Activated T-cell treated with anti-CD3 and anti-CD28 coated beads, Interleukin-2, amount 50 U/mL, for 72 hours (primary cell): Measurements from ENCODE around the gene SPINK8. TPM values are rescaled to one million over a fixed set of nuclear protein-coding genes. Genes with fewer than 3 reads are reported as not detected.

Source experiments
- ATAC-seq, 2 donors: fragments of 150-1000 bp; cut with Tn5 transposase; replicated peaks in 1 of 2; 2 replicates each; pipeline ENCODE4 v1.10.0; 2021; ENCODE audit warnings: moderate library complexity in 2 of 2, mild to moderate bottlenecking in 1 of 2
- DNase-seq, 2 donors: peaks; one replicate each; pipeline ENCODE4 v3.0.0; 2021 to 2022; ENCODE audit warnings: mixed read lengths in 1 of 2
- H3K27ac Mint-ChIP-seq: one replicate; pipeline ENCODE4 v1.8.0; 2022; ENCODE audit warnings: mild to moderate bottlenecking, moderate library complexity, mixed read lengths
- H3K27me3 Mint-ChIP-seq: one replicate; pipeline ENCODE4 v1.8.0; 2022; ENCODE audit warnings: low read depth, mixed read lengths
- H3K36me3 Mint-ChIP-seq, 2 donors: one replicate each; pipeline ENCODE4 v1.8.0; 2022; ENCODE audit warnings: mixed read lengths in 2 of 2, mild to moderate bottlenecking in 1 of 2; ENCODE audit not compliant: insufficient read depth in 2 of 2
- H3K4me1 Mint-ChIP-seq: one replicate; pipeline ENCODE4 v1.8.0; 2022; ENCODE audit warnings: low read depth, mixed read lengths
- H3K4me3 Mint-ChIP-seq, 2 donors: one replicate each; pipeline ENCODE4 v1.8.0; 2022; ENCODE audit warnings: mild to moderate bottlenecking in 2 of 2, mixed read lengths in 2 of 2, moderate library complexity in 2 of 2
- H3K9me3 Mint-ChIP-seq, 2 donors: one replicate each; pipeline ENCODE4 v1.8.0; 2022; ENCODE audit warnings: mixed read lengths in 2 of 2
- total RNA-seq, 2 donors: library from RNA; stranded (reverse); gene quantifications; one replicate each; pipeline ENCODE4 v1.2.3, GENCODE V29; 2022

Gene SPINK8
- total RNA-seq, 2 donors from 2014 or later: not detected

- H3K27me3 Mint-ChIP-seq: peaks cover 22% of the 10 kb centered on the region
- no peak overlapping the region for H3K4me3 Mint-ChIP-seq
- peaks cover 14% of the 10 kb centered on the region for H3K4me1 Mint-ChIP-seq
- no peak overlapping the region for H3K27ac Mint-ChIP-seq
- no peak for ATAC-seq
- no peaks in the 10 kb centered on the region for H3K9me3 Mint-ChIP-seq
- H3K36me3 Mint-ChIP-seq: peaks cover 0 to 2% of the 10 kb centered on the region in 2 donors
- no peak for DNase-seq
Observed at GRCh38 chr3:48306290-48306689, 27.2 kb downstream of the SPINK8 start.

GRCh38 chr3:48305396-48305795, 28.1 kb downstream of the SPINK8 start:
- no peak overlapping the region for H3K4me3 Mint-ChIP-seq
- H3K9me3 Mint-ChIP-seq: no peaks in the 10 kb centered on the region
- H3K27ac Mint-ChIP-seq: no peak overlapping the region
- H3K4me1 Mint-ChIP-seq: peaks cover 16% of the 10 kb centered on the region
- DNase-seq (no peak), ATAC-seq (no peak)
- peaks cover 0 to 2% of the 10 kb centered on the region in 2 donors for H3K36me3 Mint-ChIP-seq
- peaks cover 22% of the 10 kb centered on the region for H3K27me3 Mint-ChIP-seq

- Mint-ChIP-seq H3K36me3 (peaks cover 0 to 7% of the 10 kb centered on the region in 2 donors), H3K4me1 (peaks cover 34% of the 10 kb centered on the region), H3K27ac (peak overlapping the region; percentile 51), H3K27me3 (peaks cover 10% of the 10 kb centered on the region), H3K4me3 (peak overlapping the region; percentile 88 to 97), H3K9me3 (no peaks in the 10 kb centered on the region)
- ATAC-seq (no peak), DNase-seq (no peak)
Observed at GRCh38 chr3:48303021-48303420, 30.4 kb downstream of the SPINK8 start.

- Mint-ChIP-seq H3K4me1 (peaks cover 34% of the 10 kb centered on the region), H3K4me3 (peak overlapping the region; percentile 88 to 97), H3K9me3 (no peaks in the 10 kb centered on the region), H3K27ac (peak overlapping the region; percentile 56), H3K36me3 (peaks cover 1 to 10% of the 10 kb centered on the region in 2 donors), H3K27me3 (peaks cover 2% of the 10 kb centered on the region)
- DNase-seq (no peak), ATAC-seq (peak; percentile 3 to 13)
Observed at GRCh38 chr3:48301800-48302166, 31.7 kb downstream of the SPINK8 start.

- Mint-ChIP-seq H3K9me3 (no peaks in the 10 kb centered on the region), H3K4me3 (peak within 1 kb of the TSS; percentile 88 to 97), H3K36me3 (peaks cover 3 to 16% of the 10 kb centered on the region in 2 donors), H3K27me3 (no peaks in the 10 kb centered on the region), H3K4me1 (peaks cover 34% of the 10 kb centered on the region), H3K27ac (peak within 1 kb of the TSS; percentile 98)
- ATAC-seq (peak; percentile 94), DNase-seq (peak; percentile 94 to 97)
Observed at GRCh38 chr3:48301020-48301799, 32.3 kb downstream of the SPINK8 start, which contains the start of gene NME6. TSS of gene NME6 (minus strand) at chr3:48301367.

GRCh38 chr3:48299746-48300712, 33.4 kb downstream of the SPINK8 start:
- peaks cover 3 to 16% of the 10 kb centered on the region in 2 donors for H3K36me3 Mint-ChIP-seq
- H3K27ac Mint-ChIP-seq: peak overlapping the region; percentile 95
- ATAC-seq (peak; percentile 10 to 36), DNase-seq (peak; percentile 25 to 39)
- H3K4me3 Mint-ChIP-seq: peak overlapping the region; percentile 88 to 97
- no peaks in the 10 kb centered on the region for H3K27me3 Mint-ChIP-seq
- no peaks in the 10 kb centered on the region for H3K9me3 Mint-ChIP-seq
- peaks cover 34% of the 10 kb centered on the region for H3K4me1 Mint-ChIP-seq

- Mint-ChIP-seq H3K4me3 (no peak overlapping the region), H3K4me1 (peaks cover 28% of the 10 kb centered on the region), H3K27ac (peak overlapping the region; percentile 18), H3K36me3 (peaks cover 6 to 21% of the 10 kb centered on the region in 2 donors), H3K9me3 (no peaks in the 10 kb centered on the region), H3K27me3 (no peaks in the 10 kb centered on the region)
- ATAC-seq (no peak), DNase-seq (no peak)
Observed at GRCh38 chr3:48297111-48297810, 36.2 kb downstream of the SPINK8 start.

GRCh38 chr3:48296699-48297098, 36.8 kb downstream of the SPINK8 start:
- Mint-ChIP-seq H3K36me3 (peaks cover 6 to 24% of the 10 kb centered on the region in 2 donors), H3K9me3 (no peaks in the 10 kb centered on the region), H3K27me3 (no peaks in the 10 kb centered on the region), H3K27ac (no peak overlapping the region), H3K4me1 (peaks cover 22% of the 10 kb centered on the region), H3K4me3 (no peak overlapping the region)
- DNase-seq: no peak
- no peak for ATAC-seq

- ATAC-seq (no peak), DNase-seq (no peak)
- Mint-ChIP-seq H3K27ac (no peak overlapping the region), H3K27me3 (no peaks in the 10 kb centered on the region), H3K9me3 (no peaks in the 10 kb centered on the region), H3K4me3 (no peak overlapping the region), H3K4me1 (peaks cover 12% of the 10 kb centered on the region), H3K36me3 (peaks cover 7 to 24% of the 10 kb centered on the region in 2 donors)
Observed at GRCh38 chr3:48294611-48295263, 38.7 kb downstream of the SPINK8 start.

GRCh38 chr3:48289659-48290058, 43.8 kb downstream of the SPINK8 start:
- H3K9me3 Mint-ChIP-seq: peaks cover 0 to 4% of the 10 kb centered on the region in 2 donors
- ATAC-seq (no peak), DNase-seq (no peak)
- H3K4me3 Mint-ChIP-seq: no peak overlapping the region
- no peak overlapping the region for H3K27ac Mint-ChIP-seq
- H3K4me1 Mint-ChIP-seq: peaks cover 6% of the 10 kb centered on the region
- no peaks in the 10 kb centered on the region for H3K27me3 Mint-ChIP-seq
- H3K36me3 Mint-ChIP-seq: peaks cover 9 to 20% of the 10 kb centered on the region in 2 donors

GRCh38 chr3:48287034-48287433, 46.4 kb downstream of the SPINK8 start:
- peaks cover 6 to 12% of the 10 kb centered on the region in 2 donors for H3K36me3 Mint-ChIP-seq
- DNase-seq (no peak), ATAC-seq (no peak)
- no peak overlapping the region for H3K27ac Mint-ChIP-seq
- no peaks in the 10 kb centered on the region for H3K27me3 Mint-ChIP-seq
- peaks cover 6% of the 10 kb centered on the region for H3K4me1 Mint-ChIP-seq
- H3K4me3 Mint-ChIP-seq: no peak overlapping the region
- peaks cover 0 to 7% of the 10 kb centered on the region in 2 donors for H3K9me3 Mint-ChIP-seq

GRCh38 chr3:48286308-48286707, 47.2 kb downstream of the SPINK8 start:
- H3K36me3 Mint-ChIP-seq: peaks cover 6 to 11% of the 10 kb centered on the region in 2 donors
- H3K27ac Mint-ChIP-seq: no peak overlapping the region
- H3K4me3 Mint-ChIP-seq: no peak overlapping the region
- ATAC-seq (no peak), DNase-seq (no peak)
- H3K27me3 Mint-ChIP-seq: no peaks in the 10 kb centered on the region
- H3K4me1 Mint-ChIP-seq: peaks cover 6% of the 10 kb centered on the region
- peaks cover 0 to 7% of the 10 kb centered on the region in 2 donors for H3K9me3 Mint-ChIP-seq
